GM18873 (cell line): ENCODE results near the gene SCN5A.

Experiments used
- ATAC-seq: cut with Tn5 transposase; IDR thresholded peaks from one replicate; pipeline ENCODE4 v1.9.1; 2021; ENCODE audit warnings: mild to moderate bottlenecking, moderate library complexity, moderate number of reproducible peaks; ENCODE audit not compliant: unreplicated experiment, low FRiP score

SCN5A gene

GRCh38 chr3:38649500-38650247 is at the start of gene SCN5A:
SCN5A (minus strand) TSS chr3:38649687; CDS start chr3:38633307, 16,380 bp downstream.
- no peak for ATAC-seq

DNA sequence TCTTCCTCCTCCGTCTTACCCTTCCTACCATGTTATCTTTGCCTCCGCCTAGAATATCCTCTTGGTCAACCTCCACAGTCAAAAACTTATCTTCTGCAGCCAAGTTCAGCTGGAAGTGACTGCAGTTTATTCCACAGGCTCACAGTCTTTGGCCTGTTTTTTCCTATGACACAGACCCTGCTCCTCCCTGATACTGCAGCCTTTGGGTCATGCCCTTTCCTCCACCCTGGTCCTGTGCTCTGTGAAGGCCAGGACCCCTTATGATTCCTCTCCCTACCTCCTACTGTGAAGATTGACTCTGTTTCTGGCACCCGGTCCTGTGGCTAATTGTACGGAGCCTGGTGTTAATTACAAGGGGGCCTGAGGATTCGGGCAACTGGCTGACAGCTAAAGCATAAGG is 49.3 kb upstream of the SCN5A start:
- ATAC-seq, result no peak

DNA sequence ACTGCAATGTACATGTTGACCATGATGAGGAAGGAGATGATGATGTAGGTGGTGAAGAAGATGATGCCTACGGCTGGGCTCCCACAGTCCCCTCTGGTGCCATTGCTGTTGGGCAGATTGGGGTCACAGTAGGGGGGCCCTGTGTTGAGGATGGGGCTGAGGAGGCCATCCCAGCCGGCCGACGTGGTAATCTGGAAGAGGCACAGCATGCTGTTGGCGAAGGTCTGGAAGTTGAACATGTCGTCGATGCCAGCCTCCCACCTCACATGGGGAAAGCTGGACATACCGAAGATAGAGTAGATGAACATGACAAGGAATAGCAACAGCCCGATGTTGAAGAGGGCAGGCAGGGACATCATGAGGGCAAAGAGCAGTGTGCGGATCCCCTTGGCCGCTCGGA is 48.6 kb upstream of the SCN5A start:
- no peak for ATAC-seq

- no peak for ATAC-seq
These were observed 46.5 kb upstream of the SCN5A start for GRCh38 chr3:38696034-38696433.

DNA sequence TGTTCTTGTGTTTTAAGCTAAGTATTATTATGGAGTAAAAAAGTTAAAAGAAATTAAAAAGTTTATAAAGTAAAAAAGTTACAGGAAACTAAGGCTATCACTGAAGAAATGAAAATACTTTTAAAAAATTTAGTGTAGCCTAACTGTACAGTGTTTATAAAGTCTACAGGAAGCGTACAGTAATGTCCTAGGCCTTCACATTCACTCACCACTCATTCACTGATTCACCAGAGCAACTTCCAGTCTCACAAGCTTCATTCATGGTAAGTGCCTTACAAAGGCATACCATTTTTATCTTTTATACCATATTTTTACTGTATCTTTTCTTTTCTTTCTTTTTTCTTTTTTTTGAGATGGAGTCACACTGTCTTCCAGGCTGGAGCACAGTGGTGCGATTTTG is 40.7 kb upstream of the SCN5A start:
- no peak for ATAC-seq

DNA sequence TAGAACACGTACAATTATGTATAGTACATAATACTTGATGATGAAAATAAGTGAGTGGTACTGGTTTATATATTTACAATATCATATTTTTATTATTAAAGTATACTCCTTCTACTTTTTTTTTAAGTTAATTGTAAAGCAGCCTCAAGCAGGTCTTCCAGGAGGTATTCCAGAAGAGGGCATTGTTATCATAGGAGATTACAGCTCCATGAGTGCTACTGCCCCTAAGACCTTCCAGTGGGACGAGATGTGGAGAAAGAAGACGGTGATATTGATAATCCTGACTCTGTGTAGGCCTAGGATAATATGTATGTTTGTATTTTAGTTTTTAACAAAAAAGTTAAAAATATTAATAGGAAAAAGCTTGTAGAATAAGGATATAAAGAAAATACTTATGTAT is 40.3 kb upstream of the SCN5A start:
- ATAC-seq, result no peak

DNA sequence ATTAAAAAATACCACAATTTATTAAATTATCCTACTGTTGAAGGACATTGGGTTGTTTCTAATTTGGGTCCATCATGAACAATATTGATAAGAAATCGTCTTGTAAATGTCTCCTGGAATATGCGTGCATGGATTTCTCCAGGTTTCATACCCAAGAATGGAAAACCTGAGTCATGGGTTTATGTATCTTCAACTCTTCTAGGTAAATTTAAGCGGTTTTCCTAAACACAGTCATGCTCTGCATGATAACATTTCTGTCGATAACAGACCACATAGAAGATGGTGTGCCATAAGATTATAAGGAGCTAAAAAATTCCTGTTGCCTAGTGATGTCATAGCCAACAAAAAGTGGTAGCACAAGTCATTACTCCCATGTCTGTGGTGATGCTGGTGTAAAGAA is 39.9 kb upstream of the SCN5A start:
- no peak for ATAC-seq

DNA sequence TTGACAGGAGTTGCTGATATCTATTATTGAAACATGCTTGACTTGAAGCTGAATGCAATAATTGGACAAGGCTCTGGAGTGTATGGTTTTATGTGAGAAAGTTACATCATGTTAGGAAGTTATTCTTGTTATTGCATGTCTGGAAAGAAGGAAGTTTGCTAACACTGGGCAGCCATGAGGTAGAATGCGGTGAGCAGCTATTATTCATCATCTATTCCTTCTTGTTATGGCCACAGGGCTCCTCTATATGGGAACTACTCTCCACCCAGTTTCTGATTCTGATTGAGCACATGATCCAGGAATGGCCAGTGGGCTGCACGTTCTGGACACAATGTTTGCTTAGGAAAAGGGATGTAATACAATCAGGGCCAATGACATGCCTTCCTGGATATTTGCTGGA is 37.8 kb upstream of the SCN5A start:
- ATAC-seq, result no peak

- ATAC-seq, result no peak
These were observed 35.1 kb upstream of the SCN5A start for GRCh38 chr3:38684546-38684945.

GRCh38 chr3:38669668-38670067 is 20.2 kb upstream of the SCN5A start:
- ATAC-seq, result no peak

DNA sequence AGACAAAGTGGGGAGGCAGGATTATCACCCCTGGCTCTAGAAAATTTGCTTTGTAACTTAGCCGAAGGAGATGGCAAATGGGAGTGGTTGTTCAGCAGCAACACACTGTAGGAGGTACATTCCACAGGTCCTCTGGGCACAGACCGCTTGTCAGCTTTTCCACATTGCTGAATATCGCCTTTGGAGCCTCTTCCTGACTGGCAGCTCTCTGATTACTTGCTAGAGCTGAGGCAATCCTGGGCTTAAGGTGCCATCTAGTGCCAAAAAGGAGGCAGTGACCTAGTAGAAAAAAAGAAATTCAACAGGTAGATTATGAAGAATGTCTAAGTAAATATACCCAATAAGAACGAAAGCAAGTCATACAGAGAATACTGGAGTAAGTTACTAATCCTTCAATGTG is 13.1 kb upstream of the SCN5A start:
- ATAC-seq, result no peak

DNA sequence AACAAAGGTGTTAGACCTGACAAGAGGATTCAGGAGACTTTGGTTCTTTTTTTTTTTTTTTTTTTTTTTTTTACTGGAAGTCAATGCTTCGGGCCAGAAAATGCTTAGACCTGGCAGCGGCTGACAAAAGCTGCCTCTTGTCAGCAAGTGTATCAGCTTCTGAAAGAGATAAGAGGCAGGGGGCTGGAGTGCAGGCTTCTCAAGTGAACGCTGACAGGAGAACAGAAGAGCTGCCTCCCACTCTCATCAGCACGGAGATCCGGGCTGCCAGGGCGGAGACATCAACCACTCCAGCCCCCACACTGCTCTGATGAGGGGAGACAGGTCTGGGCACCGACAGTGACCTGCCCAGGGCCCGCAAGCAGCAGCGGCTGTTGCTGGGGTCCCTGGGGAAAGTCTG is 9.4 kb upstream of the SCN5A start:
- ATAC-seq, result no peak

GRCh38 chr3:38657369-38657768 is 7.9 kb upstream of the SCN5A start:
- no peak for ATAC-seq

DNA sequence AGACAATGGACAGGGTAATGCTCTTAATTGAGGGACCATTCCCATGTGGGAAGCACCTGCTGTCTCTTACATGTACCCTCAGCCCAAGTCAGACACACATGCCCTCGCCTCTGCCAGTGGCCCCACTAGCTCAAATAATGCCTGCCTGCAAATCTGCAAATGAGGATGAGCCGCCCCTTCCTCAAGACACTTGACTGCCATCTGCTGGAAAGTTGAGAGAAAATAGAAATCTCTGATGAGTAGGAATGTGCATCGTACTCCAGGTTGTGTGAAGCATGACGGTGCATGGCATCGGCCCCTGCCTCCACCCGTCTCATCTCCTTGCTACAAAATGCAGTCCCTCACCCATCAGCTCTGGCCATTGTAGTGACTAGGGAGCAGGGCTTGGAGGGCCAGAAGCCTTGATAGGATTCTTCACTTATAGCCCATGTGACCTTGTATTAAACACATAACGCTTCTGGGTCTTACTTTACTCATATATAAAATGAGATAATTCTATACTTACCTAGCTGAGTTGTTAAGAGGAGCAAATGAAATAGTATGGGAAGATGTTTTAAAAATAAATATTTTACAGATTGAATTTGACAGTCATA is 6.3 kb upstream of the SCN5A start:
- ATAC-seq, result no peak

DNA sequence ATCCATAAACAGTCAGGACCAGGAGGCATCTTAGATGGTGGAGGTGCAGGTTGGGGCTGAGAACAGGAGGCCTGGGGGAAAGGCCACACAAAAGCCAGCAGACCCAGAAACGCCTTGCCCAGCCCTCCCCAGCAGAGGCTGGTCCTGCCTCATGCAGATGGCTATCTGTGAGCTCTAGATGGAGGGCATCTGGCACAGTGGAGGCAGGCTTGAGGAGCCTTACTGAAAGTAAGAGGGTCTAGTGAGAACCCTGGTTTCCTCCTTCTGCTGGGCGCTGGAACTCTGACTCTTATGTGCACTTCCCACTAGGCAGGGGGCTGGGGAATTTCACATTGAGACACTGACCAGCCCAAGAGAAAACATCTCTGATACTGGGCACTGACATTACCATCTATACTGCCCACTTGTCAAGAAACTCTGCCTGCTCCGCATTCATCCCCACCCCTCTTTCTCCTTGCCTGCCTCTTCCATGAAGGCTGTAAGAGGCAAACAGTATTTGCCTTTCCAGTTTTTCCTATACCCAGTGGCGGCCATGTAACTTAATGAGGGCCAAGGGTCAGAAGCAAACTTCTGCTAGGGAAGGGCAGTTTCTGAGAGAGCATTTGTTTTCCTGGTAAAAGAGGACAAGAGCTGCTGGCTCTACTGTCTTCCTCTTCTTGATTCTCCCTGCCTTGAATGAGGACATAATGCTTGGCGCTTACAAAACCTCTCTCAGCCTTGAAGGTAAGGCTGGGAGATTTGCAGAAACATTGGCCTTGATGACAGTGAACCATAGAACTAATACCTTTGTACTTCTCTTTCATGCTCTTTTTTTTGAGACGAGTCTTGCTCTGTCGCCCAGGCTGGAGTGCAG is 4.4 kb upstream of the SCN5A start:
- no peak for ATAC-seq

- no peak for ATAC-seq
These were observed 3.4 kb upstream of the SCN5A start for GRCh38 chr3:38652934-38653333.

DNA sequence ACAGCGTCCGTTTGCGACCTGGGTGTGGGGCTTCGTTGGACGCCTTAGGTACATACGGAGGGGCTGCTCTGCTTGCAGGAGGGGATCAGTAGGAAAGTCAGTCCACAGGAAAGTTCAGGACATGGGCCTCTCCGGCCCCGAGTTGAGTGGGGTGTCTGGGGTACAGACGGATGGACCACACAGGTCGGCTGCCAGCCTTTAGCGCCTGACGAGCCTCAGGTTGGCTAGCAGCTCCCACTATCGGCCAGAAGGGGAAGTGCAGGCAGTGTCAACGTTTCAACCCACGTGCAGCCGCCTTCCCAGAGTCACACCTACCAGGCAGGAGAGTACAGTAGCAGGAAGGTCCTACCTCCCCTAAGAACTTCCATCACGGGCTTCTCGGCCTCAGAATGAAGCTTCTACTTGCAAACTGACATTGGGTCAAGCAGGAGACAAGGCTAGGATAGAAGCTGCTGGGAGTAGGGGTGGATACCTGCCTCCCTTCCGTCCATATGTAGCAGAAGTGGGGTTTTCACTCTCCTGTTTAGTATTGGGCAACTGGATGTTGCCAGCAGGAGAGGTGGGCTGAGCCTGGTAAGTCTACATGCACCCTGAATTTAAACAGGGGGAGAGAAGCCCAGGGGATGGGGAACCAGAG is 1.8 kb upstream of the SCN5A start:
- peak; percentile 47 for ATAC-seq

GRCh38 chr3:38650248-38650951 is 913 bp upstream of the SCN5A start:
- ATAC-seq, result no peak

DNA sequence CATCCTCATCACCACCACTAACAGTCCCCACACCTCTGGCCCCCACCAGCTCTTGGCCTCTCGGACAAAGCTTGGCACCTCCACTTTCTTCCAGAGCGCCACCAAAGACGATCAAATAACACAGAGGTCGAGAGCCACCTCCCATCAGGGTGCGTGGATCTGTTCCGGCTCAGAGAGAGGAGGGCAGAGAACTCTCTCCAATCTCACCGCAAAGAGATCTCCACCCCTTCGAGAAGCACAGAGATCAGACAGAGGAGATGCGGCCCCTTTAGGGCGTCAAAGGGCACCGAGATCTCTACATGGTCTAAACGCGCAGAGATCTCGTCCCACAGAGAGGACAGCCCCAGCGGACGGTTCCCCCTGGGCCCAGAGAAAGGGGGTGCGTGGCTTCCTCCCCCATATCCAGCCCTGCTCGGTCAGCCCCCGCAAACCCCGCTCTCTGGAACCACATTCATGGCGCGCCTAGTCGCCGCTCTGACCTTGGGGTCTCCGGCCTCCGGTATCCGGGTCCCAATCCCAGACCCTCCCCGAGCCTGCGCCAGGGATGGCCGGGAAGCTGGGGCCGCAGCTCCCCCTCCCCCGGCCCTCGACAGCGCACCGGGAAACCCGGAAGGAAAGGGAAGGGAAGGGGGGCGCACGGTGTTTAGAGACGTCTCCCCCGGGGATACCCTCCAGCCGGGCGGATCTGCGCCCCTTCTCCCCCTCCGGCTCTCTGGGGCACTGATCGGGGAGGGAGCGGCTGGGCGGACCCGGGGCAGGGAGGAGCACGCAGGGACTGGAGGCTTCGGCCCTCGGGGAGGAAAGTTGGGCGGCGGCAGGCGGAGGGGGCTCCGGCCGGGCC is 608 bp downstream of the SCN5A start:
- ATAC-seq, result no peak
